Dermis microvascular lymphatic vessel endothelial cell (primary cell): Measurements from ENCODE around the gene MRGPRF. TPM values are rescaled to one million over a fixed set of nuclear protein-coding genes. Genes with fewer than 3 reads are reported as not detected.
"Not testable (repeated sequence)": the region's sequence is repeated elsewhere in the genome, so short reads cannot be mapped to it uniquely, and the experiment has no call there.

ENCODE experiments used
- DNase-seq, 2 donors: peaks; one replicate each; pipeline versions ENCODE4 v3.0.0 to v3.0.0-alpha.2; 2010; ENCODE audit warnings: low read depth in 2 of 2
- total RNA-seq: library from RNA; depleted of rRNA; stranded (reverse); fragments of >200 nt; gene quantifications from 2 replicates; pipeline ENCODE4 v1.2.1, GENCODE V29; 2014

The MRGPRF gene
- total RNA-seq, 1 donor from 2014 or later: 0.13 TPM

GRCh38 chr11:69002570-69003231 is 10.3 kb downstream of the MRGPRF start:
- DNase-seq: no peak

- DNase-seq: no peak
Measured at GRCh38 chr11:69002110-69002569, 10.9 kb downstream of the MRGPRF start.

DNA sequence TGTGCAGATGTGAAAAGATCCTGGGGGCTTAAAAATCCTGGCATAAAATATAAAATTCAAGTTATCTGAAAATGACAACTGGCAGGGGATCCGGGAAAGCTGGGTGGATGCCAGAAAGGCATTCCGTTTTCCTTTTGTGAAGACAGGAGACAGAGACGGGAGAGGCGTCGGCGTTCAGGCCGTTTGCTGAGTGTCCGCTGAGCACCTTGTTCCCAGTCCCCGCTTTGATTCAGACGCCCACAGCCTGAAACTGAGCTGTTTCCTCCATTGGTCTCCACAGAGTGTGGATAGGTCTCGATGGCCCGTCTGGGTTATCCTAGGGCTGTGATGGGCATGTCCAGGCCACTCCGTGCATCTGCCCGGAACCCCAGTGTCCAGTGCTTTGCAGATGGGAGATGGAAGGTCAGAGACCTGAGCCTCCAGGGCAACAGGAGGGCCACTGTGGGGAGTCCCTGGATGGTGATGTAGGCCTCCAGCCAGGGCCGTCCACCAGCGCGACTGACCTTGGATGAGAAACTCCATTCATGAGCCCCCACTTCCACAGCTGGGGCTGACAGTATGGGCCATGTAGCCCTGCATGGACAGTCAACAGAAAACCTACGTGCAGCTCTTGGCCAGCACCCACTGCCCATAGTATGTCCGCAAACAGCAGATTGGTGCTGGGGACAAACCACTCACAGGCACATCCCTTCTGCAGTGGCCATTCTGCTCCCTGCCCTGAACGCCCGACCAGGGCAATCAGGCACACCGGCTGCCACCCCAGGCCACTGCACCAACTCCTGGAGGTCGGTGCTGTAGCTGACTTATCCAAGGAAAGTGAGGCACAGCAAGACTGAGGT is 11.6 kb downstream of the MRGPRF start:
- DNase-seq: no peak

DNA sequence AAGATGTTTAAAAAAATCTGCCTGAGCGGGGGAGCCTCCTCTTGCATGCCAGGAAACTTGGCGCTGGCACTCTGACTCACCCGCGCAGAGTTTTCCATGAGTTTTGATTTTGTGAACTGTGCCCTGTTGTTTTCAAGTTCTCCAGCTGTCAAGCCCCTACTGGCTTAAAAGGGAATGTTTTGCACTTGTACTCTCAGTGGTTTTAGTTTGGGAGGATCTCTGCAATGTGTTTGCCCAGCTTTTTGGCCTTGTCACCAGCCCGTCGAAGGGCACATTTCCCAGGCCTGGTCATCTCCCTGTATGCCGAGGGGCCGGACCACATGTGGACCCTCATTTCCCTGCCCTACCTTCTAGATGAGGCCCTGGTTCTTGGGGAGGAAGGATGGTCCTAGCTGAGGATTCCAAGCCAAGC is 12.2 kb downstream of the MRGPRF start:
- DNase-seq: peak; percentile 90 to 93

GRCh38 chr11:69000391-69000790 is 12.7 kb downstream of the MRGPRF start:
- no peak for DNase-seq

GRCh38 chr11:68999748-69000355 is 13.2 kb downstream of the MRGPRF start:
- DNase-seq: not testable (repeated sequence)

DNA sequence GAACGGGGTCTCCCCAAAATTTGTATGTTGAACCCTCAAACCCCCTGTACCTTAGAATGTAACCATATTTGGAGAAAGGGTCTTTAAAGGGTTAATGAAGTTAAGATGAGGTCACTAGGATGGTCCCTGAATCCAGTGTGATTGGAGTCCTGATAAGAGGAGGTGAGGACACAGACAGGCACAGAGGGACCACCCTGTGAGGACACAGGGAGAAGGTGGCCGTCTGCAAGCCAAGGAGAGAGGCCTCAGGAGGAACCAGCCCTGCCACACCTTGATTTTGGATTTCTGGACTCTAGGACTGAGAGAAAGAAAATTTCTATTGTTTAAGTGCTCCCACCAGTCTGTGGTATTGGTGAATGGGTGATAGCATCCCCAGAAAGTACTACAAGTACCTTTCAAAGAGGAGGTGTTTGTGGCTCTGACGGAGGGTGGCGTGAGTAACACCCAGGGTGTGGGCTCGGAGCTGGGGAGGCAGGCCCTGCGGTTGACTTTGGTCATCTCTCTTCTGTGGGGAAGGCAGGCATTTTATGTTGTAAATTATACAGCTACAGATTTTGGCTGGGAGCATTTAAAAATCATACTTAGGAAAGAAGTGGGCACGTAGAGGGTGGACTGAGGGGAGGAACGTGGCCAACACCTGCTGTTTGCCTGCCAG is 13.8 kb downstream of the MRGPRF start:
- DNase-seq: no peak

DNA sequence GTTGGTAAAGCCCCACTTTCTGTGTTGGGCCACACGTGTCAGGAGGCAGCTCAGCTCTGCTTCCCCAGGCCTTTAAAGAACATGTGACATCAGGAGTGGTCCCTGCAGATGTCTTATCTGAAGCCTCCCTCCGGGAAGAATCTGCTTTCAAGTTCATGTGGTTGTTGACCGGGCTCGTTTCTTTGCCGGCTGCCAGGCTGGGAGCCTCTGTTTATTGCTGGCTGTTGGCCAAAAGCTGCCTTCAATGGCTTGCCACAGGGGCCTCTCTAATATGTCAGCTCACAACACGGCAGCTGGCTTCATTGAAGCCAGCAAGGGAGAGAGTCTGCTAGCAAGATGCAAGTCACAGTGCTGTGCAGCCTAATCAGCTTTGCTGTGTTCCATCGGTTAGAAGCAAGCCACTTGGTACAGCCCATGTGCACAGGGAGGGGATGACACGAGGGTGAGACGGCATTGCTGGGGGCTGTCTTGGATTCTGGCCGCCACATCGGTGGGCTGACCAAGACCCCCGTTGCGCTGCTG is 14.6 kb downstream of the MRGPRF start:
- DNase-seq: peak; percentile 50 to 66

GRCh38 chr11:68997995-68998348 is 15.1 kb downstream of the MRGPRF start:
- DNase-seq: no peak

GRCh38 chr11:68997124-68997994 is 15.7 kb downstream of the MRGPRF start:
- DNase-seq: no peak

- no peak for DNase-seq
Measured at GRCh38 chr11:68996376-68997123, 16.5 kb downstream of the MRGPRF start.

DNA sequence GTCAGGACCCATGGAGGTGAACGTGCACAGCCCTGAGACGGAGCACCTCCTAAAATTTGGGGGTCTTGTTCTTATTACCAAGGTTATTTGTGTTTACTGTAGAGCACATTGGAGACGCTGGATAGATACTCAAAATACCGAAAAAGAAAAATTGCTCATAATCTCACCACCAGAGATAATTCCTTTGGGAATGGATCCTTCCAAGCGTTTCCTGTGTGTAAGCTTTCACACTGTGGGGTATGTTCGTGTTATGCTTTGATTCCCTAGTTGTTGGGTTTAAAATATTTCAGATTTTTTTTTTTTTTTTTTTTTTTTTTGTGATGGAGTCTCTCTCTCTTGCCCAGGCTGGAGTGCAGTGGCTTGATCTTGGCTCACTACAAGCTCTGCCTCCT is 18.2 kb downstream of the MRGPRF start:
- no peak for DNase-seq

- no peak for DNase-seq
Measured at GRCh38 chr11:68994161-68994893, 18.7 kb downstream of the MRGPRF start.

- DNase-seq: no peak
Measured at GRCh38 chr11:68993546-68993945, 19.5 kb downstream of the MRGPRF start.

GRCh38 chr11:68992743-68993255 is 20.2 kb downstream of the MRGPRF start:
- no peak for DNase-seq

GRCh38 chr11:68990995-68991780 is 21.9 kb downstream of the MRGPRF start:
- no peak for DNase-seq

DNA sequence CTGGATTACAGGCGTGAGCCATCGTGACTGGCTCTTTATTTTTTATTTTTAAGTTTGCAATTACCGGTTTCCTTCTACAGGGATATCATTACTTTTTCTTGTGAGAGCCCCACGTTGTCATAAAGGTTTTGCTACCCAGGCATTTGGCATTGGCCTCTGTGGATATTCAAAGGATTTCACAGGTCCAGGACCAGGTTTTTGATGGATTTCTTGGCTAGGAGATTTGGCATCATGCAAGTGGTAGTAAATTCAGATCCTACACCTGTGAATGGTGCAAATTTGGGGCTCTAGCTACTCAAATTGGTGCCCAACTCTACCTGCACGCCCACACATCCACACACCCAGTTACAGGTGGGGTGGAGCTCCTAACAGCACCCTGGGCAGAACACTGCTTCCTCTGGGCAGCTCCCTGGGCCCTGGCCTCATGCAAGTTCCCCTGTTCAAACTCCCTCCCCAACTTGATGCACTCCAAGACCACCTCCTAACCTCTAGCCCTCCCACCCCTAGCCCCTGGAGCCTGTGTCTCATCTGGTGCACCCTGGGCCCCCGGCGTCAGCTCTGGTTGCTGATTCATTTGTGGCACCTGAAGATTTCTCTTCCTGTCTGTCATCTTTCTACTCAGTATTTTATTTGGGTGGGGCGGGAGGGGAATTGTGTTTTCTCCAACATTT is 23.0 kb downstream of the MRGPRF start:
- DNase-seq: no peak

GRCh38 chr11:68988491-68988890 is 24.6 kb downstream of the MRGPRF start:
- DNase-seq: no peak
